Rectal smooth muscle tissue (tissue), 1 donor: ENCODE data around the gene UNC80.
"Not testable (repeated sequence)": the region's sequence is repeated elsewhere in the genome, so short reads cannot be mapped to it uniquely, and the experiment has no call there.

Experiments
- H3K27ac ChIP-seq: one replicate; pipeline ENCODE4 v1.7.0; 2013; ENCODE audit warnings: low read depth, low read length, inconsistent platforms
- H3K27me3 ChIP-seq: one replicate; pipeline ENCODE4 v1.7.0; 2013; ENCODE audit warnings: low read length; ENCODE audit not compliant: control insufficient read depth, insufficient read depth
- H3K36me3 ChIP-seq: one replicate; pipeline ENCODE4 v1.7.0; 2013; ENCODE audit warnings: low read length; ENCODE audit not compliant: control insufficient read depth, insufficient read depth
- H3K4me1 ChIP-seq: one replicate; pipeline ENCODE4 v1.7.0; 2013; ENCODE audit warnings: low read length; ENCODE audit not compliant: control insufficient read depth, insufficient read depth
- H3K4me3 ChIP-seq: one replicate; pipeline ENCODE4 v1.7.0; 2013; ENCODE audit warnings: low read length
- H3K9ac ChIP-seq: one replicate; pipeline ENCODE4 v1.7.0; 2013; ENCODE audit warnings: low read length

Gene UNC80

GRCh38 chr2:209767316-209767715 is 4.3 kb upstream of the UNC80 start:
- Histone ChIP-seq H3K27me3 (no peaks in the 10 kb centered on the region), H3K4me1 (no peaks in the 10 kb centered on the region), H3K4me3 (no peak overlapping the region), H3K36me3 (no peaks in the 10 kb centered on the region), H3K27ac (no peak overlapping the region), H3K9ac (no peak overlapping the region)

- H3K27me3 ChIP-seq, result no peaks in the 10 kb centered on the region
- H3K36me3 ChIP-seq, result no peaks in the 10 kb centered on the region
- no peak overlapping the region for H3K9ac ChIP-seq
- H3K27ac ChIP-seq, result no peak overlapping the region
- H3K4me3 ChIP-seq, result no peak overlapping the region
- no peaks in the 10 kb centered on the region for H3K4me1 ChIP-seq
Measured at GRCh38 chr2:209768557-209768956, 3.1 kb upstream of the UNC80 start.

GRCh38 chr2:209772290-209772685 is 656 bp downstream of the UNC80 start:
- H3K4me3 ChIP-seq, result no peak overlapping the region
- no peaks in the 10 kb centered on the region for H3K4me1 ChIP-seq
- H3K36me3 ChIP-seq, result no peaks in the 10 kb centered on the region
- no peaks in the 10 kb centered on the region for H3K27me3 ChIP-seq
- no peak overlapping the region for H3K27ac ChIP-seq
- H3K9ac ChIP-seq, result no peak overlapping the region

GRCh38 chr2:209773377-209773776 is 1.7 kb downstream of the UNC80 start:
- H3K4me1 ChIP-seq, result no peaks in the 10 kb centered on the region
- H3K36me3 ChIP-seq, result no peaks in the 10 kb centered on the region
- no peak overlapping the region for H3K27ac ChIP-seq
- H3K9ac ChIP-seq, result no peak overlapping the region
- H3K4me3 ChIP-seq, result no peak overlapping the region
- H3K27me3 ChIP-seq, result no peaks in the 10 kb centered on the region

- Histone ChIP-seq H3K36me3 (no peaks in the 10 kb centered on the region), H3K27ac (no peak overlapping the region)
Measured at GRCh38 chr2:209787416-209787815, 15.8 kb downstream of the UNC80 start.

GRCh38 chr2:209788925-209789324 is 17.3 kb downstream of the UNC80 start:
- Histone ChIP-seq H3K36me3 (no peaks in the 10 kb centered on the region), H3K4me1 (no peaks in the 10 kb centered on the region), H3K9ac (no peak overlapping the region), H3K27ac (no peak overlapping the region), H3K27me3 (no peaks in the 10 kb centered on the region), H3K4me3 (no peak overlapping the region)

More at GRCh38 chr2:209787416-209787815, 15.8 kb downstream of the UNC80 start:
- no peaks in the 10 kb centered on the region for H3K27me3 ChIP-seq
- no peak overlapping the region for H3K9ac ChIP-seq
- H3K4me3 ChIP-seq, result no peak overlapping the region
- H3K4me1 ChIP-seq, result no peaks in the 10 kb centered on the region

- Histone ChIP-seq H3K27ac (no peak overlapping the region), H3K9ac (no peak overlapping the region), H3K27me3 (no peaks in the 10 kb centered on the region), H3K4me3 (no peak overlapping the region), H3K36me3 (no peaks in the 10 kb centered on the region), H3K4me1 (no peaks in the 10 kb centered on the region)
Measured at GRCh38 chr2:209790066-209790728, 18.6 kb downstream of the UNC80 start.

GRCh38 chr2:209791151-209791550 is 19.5 kb downstream of the UNC80 start:
- no peak overlapping the region for H3K4me3 ChIP-seq

GRCh38 chr2:209795425-209795824 is 23.8 kb downstream of the UNC80 start:
- H3K4me1 ChIP-seq, H3K27ac ChIP-seq, H3K4me3 ChIP-seq, H3K36me3 ChIP-seq, H3K27me3 ChIP-seq, H3K9ac ChIP-seq: not testable (repeated sequence)

More at GRCh38 chr2:209791151-209791550, 19.5 kb downstream of the UNC80 start:
- no peaks in the 10 kb centered on the region for H3K27me3 ChIP-seq
- no peak overlapping the region for H3K27ac ChIP-seq
- H3K9ac ChIP-seq, result no peak overlapping the region
- no peaks in the 10 kb centered on the region for H3K4me1 ChIP-seq
- H3K36me3 ChIP-seq, result no peaks in the 10 kb centered on the region

GRCh38 chr2:209805351-209805750 is 33.7 kb downstream of the UNC80 start:
- H3K36me3 ChIP-seq, result no peaks in the 10 kb centered on the region
- no peaks in the 10 kb centered on the region for H3K27me3 ChIP-seq
- H3K9ac ChIP-seq, result no peak overlapping the region
- no peak overlapping the region for H3K4me3 ChIP-seq
- no peaks in the 10 kb centered on the region for H3K4me1 ChIP-seq
- no peak overlapping the region for H3K27ac ChIP-seq

- Histone ChIP-seq H3K9ac (no peak overlapping the region), H3K27me3 (no peaks in the 10 kb centered on the region), H3K4me3 (no peak overlapping the region), H3K27ac (no peak overlapping the region), H3K4me1 (no peaks in the 10 kb centered on the region), H3K36me3 (no peaks in the 10 kb centered on the region)
Measured at GRCh38 chr2:209806318-209806717, 34.7 kb downstream of the UNC80 start.

- no peaks in the 10 kb centered on the region for H3K4me1 ChIP-seq
- no peak overlapping the region for H3K27ac ChIP-seq
- no peak overlapping the region for H3K9ac ChIP-seq
- no peak overlapping the region for H3K4me3 ChIP-seq
- H3K36me3 ChIP-seq, result no peaks in the 10 kb centered on the region
- no peaks in the 10 kb centered on the region for H3K27me3 ChIP-seq
Measured at GRCh38 chr2:209808521-209808920, 36.9 kb downstream of the UNC80 start.

GRCh38 chr2:209809256-209809655 is 37.6 kb downstream of the UNC80 start:
- H3K4me3 ChIP-seq, result no peak overlapping the region
- no peaks in the 10 kb centered on the region for H3K27me3 ChIP-seq
- no peak overlapping the region for H3K27ac ChIP-seq
- no peak overlapping the region for H3K9ac ChIP-seq
- H3K36me3 ChIP-seq, result no peaks in the 10 kb centered on the region
- no peaks in the 10 kb centered on the region for H3K4me1 ChIP-seq
